ENCODE measurements around the gene ACADM.

GRCh38 chr1:75792091-75792490 is 67.6 kb downstream of the ACADM start:
- TF ChIP-seq CTCF (conservative IDR thresholded peaks at IDR 0.05; ENCODE audit: low read depth in 2 of 2) (no peak), EZH2 (IDR thresholded peaks at IDR 0.05; ENCODE audit: low read depth, unreplicated experiment) (no peak), JUNB (IDR thresholded peaks at IDR 0.05; ENCODE audit: unreplicated experiment) (no peak), REST (IDR thresholded peaks at IDR 0.05; ENCODE audit: unreplicated experiment) (no peak), STAT1 (IDR thresholded peaks at IDR 0.05; ENCODE audit: unreplicated experiment) (no peak), EZH2phosphoT487 (IDR thresholded peaks at IDR 0.05; ENCODE audit: unreplicated experiment) (no peak), POLR2AphosphoS5 (IDR thresholded peaks at IDR 0.05; ENCODE audit: low read depth) (no peak), NANOG (IDR thresholded peaks at IDR 0.05; ENCODE audit: borderline replicate concordance) (no peak), ZNF331 (CRISPR knock-in tag; IDR thresholded peaks at IDR 0.05; ENCODE audit: low read depth) (no peak)
